GM21447 (cell line): Measurements from ENCODE around the gene AUP1.

Source experiments
- ATAC-seq: cut with Tn5 transposase; IDR thresholded peaks from one replicate; pipeline ENCODE4 v1.9.1; 2021; ENCODE audit not compliant: unreplicated experiment

The AUP1 gene

DNA sequence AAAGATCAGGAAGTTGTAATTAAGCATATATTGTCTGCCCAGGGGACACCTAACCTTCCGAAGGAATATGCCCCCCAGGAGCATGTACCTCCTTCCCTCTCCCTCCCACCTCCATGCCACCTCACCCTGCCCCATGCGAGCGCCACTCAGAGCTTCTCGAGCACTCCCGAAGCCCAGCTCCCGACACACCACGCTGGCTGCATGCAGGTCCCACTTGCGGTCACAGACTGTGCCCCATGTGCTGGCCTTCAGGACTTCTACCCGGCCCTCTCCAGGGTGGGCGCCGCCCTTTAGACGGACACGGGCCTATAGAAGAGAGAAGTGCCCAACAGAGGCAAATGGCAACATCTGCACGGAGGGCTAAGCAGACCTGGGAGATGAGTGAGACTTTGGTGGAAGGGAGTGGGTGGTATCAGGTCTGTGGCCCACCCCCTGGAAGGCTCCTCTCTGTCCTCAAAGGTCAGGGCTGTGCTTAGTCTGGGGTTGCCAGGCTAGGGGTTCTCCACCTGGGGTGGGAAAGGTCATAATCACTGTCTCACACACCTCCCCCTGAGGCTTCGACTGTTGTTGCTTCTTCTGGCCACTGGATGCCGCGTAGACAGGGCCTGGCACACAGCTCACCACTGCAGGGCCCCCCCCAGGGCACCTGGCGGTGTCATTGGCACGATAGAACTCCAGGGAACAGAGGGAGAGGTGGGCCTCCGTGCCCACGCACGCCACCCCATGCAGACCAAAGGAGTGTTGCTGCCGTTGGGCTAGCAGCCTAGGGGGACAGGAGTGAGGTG, 6.9 kb upstream of the AUP1 start:
- ATAC-seq: no peak

DNA sequence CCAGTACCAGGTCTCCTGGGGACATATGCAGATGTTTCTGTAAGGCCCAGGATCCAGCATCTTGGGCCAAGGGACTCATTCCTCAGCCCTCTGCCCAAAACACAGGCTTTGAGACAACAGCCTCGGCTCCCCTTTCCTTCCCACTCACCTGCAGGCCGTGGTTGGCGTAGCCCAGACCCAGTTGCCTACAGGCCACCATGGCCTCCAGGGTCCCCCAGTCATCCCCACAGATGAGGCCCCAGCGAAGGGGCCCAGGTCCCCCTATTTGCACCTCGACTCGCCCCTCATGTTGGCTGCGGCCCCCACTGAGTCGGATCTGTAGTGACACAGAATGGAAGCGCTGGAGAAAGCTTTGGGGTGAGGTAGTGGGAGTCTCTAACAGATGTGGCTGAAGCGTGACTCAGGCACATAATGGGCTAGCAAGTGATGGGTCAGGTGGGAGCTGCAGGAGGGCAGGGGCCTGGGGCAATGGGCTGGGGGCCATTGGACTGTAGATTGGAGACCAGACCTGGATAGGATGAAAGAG, 6.0 kb upstream of the AUP1 start:
- ATAC-seq: no peak

DNA sequence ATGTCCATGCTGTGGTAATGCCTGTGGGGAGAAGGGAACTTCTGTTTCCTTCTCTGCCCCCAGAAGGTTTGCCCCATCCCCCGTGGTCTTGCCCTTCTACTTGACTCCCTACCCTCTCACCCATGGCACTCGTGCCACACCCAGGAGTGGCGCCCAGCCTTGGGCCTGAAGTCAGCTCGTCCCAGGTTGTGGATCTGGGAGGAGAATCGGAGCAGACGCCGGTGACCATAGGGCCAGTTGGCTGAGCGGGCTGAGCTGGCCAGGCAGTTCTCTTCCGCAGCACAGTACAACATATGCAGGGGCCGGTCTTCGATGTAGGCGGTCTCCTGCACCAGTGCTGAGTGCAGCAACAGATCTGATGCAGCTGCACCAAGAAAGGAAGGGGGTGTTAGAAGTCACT, 4.9 kb upstream of the AUP1 start:
- no peak for ATAC-seq

DNA sequence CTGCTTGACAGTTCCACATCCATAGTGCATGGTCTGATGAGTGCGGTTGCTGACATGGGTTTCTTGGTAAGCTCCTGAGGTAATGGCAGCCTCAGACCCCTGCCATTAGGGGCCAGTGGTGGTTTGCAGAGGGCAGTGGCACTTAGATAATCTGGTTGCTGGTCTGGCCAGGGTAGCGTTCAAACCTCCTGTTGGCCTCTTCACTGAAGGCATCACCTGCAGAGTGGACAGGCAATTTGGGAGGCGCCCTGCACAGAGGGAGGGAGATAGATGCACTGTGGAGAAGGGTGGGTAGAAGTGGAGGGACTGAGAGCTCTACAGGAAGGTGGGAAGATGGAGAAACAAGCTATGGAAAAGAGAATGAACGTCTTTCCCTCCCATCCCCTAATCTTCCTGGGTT, 4.0 kb upstream of the AUP1 start:
- no peak for ATAC-seq

DNA sequence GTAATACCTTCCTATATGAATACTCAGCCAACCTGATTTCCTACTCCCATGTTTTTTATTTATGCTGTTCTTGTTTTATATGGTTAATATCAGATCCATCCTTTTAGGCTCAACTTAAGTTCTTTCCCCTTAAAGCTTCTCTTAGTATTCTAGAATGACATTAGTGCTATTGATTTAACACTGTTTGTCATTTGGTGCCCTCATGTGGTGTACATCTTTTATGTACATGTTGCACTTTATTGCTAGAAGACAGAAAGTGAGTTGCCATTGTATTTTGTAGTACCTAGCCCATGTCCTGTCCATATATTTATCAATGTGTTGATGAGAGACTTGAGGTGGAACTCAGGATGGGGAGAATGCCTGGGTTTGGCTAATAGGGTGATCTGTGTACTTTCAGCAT, 2.7 kb upstream of the AUP1 start:
- ATAC-seq: no peak

GRCh38 chr2:74531666-74532065, 2.2 kb upstream of the AUP1 start:
- no peak for ATAC-seq

- ATAC-seq: peak; percentile 39
These were observed 1.0 kb upstream of the AUP1 start for GRCh38 chr2:74530239-74531187.

GRCh38 chr2:74528600-74529356, 728 bp downstream of the AUP1 start:
- ATAC-seq: peak; percentile 8

DNA sequence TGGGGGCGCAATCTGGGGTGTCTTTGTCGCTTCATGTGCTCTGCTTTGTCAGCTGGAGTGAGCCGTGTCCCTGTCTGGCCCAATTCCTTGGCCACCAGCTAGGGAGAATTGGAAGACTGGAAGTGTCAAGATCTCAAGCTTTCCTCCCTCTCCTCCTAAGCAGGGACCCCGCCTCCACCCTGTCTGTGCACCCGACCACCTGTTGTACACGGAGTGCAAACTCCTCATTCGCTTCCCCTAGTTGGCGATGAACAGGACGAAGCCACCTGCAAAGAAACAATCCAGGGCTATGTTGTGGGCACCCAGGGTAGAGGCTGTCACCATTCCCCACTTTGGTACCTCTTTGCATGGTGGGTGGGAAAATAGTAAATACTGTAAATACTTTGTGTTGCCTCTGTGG, 1.8 kb downstream of the AUP1 start:
- no peak for ATAC-seq

- no peak for ATAC-seq
These were observed 2.8 kb downstream of the AUP1 start for GRCh38 chr2:74526649-74527230.

GRCh38 chr2:74525717-74526648, 3.5 kb downstream of the AUP1 start, which contains the start of gene DQX1:
Gene DQX1 (minus strand): TSS chr2:74526231. CDS start chr2:74525729, 502 bp downstream.
- ATAC-seq: no peak

- ATAC-seq: no peak
These were observed 4.4 kb downstream of the AUP1 start for GRCh38 chr2:74524955-74525716.

- ATAC-seq: no peak
These were observed 5.5 kb downstream of the AUP1 start for GRCh38 chr2:74524005-74524404.

DNA sequence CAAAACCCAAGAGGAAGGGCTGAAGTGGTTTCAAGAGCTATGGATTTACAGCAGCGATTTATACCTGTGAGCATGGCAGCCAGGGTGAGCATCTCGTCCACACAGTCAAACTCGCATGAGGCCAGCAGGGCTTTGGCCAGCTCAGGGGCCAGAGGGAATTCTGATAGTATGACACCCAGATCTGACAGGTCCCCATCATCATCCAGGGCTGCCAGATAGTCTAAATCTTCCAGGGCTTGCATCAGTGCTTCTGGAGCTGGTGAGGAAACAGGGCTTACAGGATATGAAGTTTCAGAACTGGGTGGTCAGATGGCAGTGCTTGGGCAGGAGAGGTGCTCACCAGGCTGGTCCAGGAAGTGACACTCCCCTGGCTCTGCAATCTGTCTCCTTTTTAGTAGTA, 7.0 kb downstream of the AUP1 start:
- no peak for ATAC-seq

- ATAC-seq: no peak
These were observed 12.9 kb downstream of the AUP1 start for GRCh38 chr2:74516650-74517049.

- ATAC-seq: no peak
These were observed 13.4 kb downstream of the AUP1 start for GRCh38 chr2:74515981-74516633.

DNA sequence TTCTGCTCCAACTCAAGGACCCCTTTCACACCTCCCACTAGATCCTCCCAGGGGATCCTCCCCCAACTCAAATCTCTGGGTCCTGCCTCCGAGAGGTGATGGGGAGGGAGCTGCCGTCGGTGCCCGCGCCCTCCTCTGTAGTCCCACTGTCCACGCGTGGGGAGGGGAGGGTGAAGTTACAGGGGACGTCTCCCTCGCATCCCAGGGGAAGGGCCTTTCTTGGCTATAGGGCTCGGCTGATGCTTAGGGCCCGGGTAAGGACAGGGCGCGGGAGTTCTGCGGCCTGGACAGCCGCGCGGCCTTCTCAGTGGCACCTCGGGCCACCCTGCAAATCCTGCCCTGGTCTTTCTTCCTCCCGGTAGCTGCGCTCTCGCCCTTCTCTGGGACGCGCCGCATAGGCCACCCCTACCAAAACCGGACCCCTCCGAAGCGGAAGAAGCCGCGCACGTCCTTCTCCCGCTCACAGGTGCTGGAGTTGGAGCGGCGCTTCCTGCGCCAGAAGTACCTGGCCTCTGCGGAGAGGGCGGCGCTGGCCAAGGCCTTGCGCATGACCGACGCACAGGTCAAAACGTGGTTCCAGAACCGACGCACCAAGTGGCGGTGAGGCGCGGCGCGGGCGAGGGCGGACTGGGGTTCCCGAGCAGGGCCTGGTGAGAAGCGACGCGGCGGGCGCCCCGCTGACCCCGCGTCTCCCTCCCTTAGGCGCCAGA, 14.1 kb downstream of the AUP1 start:
- no peak for ATAC-seq
